Measurements from ENCODE around the gene ITK.

The ITK gene

GRCh38 chr5:157259699-157260098, 79.1 kb downstream of the ITK start:
- Histone ChIP-seq H3K9me3 (ENCODE audit: insufficient read depth, low read depth, low read length) (no peaks in the 10 kb centered on the region), H3K79me1 (ENCODE audit: low read length) (no peaks in the 10 kb centered on the region), H3K36me3 (ENCODE audit: control insufficient read depth in 1 of 2, insufficient read depth in 2 of 2, low read length in 2 of 2) (no peaks in the 10 kb centered on the region), H2BK12ac (ENCODE audit: low read length) (no peak overlapping the region), H3K14ac (ENCODE audit: low read length) (no peak overlapping the region), H2AFZ (ENCODE audit: insufficient read depth, low read length, poor library complexity) (no peak overlapping the region), H3K79me2 (ENCODE audit: control insufficient read depth, insufficient read depth, low read length, poor library complexity) (no peaks in the 10 kb centered on the region), H4K12ac (ENCODE audit: low read depth, low read length) (no peak overlapping the region), H3K27me3 (ENCODE audit: insufficient read depth, low read length) (peaks cover 2% of the 10 kb centered on the region), H3K27ac (ENCODE audit: low read depth, low read length) (no peak overlapping the region), H3K9ac (ENCODE audit: low read length) (no peak overlapping the region), H4K8ac (ENCODE audit: low read depth, low read length) (no peak overlapping the region), H3K4me2 (ENCODE audit: low read length) (no peak overlapping the region), H2BK5ac (ENCODE audit: low read depth, low read length, poor library complexity) (no peak overlapping the region), H3K18ac (ENCODE audit: low read length) (no peak overlapping the region), H4K91ac (ENCODE audit: low read depth, low read length) (no peak overlapping the region), H3K4ac (ENCODE audit: low read depth, low read length) (no peak overlapping the region), H2AK5ac (ENCODE audit: low read length) (no peak overlapping the region), H2BK120ac (ENCODE audit: insufficient read depth, low read length, poor library complexity) (no peak overlapping the region), H3K4me3 (ENCODE audit: low read depth, low read length) (no peak overlapping the region), H3K23ac (ENCODE audit: low read length) (no peak overlapping the region), H3K4me1 (ENCODE audit: control insufficient read depth in 1 of 2, insufficient read depth in 2 of 2, low read length in 2 of 2) (no peaks in the 10 kb centered on the region)
- no peak for DNase-seq
- no CpG with 5 or more reads among the region's 4 CpGs for WGBS (ENCODE audit: extremely low coverage, insufficient coverage, insufficient read length)

- H3K4me3 ChIP-seq (ENCODE audit: low read depth, low read length): no peak overlapping the region
- peaks cover 2% of the 10 kb centered on the region for H3K79me2 ChIP-seq (ENCODE audit: control insufficient read depth, insufficient read depth, low read length, poor library complexity)
- no peak overlapping the region for H3K23ac ChIP-seq (ENCODE audit: low read length)
- no peaks in the 10 kb centered on the region for H3K36me3 ChIP-seq (ENCODE audit: control insufficient read depth in 1 of 2, insufficient read depth in 2 of 2, low read length in 2 of 2)
- H2BK12ac ChIP-seq (ENCODE audit: low read length): no peak overlapping the region
- no peaks in the 10 kb centered on the region for H3K9me3 ChIP-seq (ENCODE audit: insufficient read depth, low read depth, low read length)
- no peak overlapping the region for H2BK120ac ChIP-seq (ENCODE audit: insufficient read depth, low read length, poor library complexity)
- no peak overlapping the region for H3K4me2 ChIP-seq (ENCODE audit: low read length)
- DNase-seq: no peak
- no peak overlapping the region for H3K27ac ChIP-seq (ENCODE audit: low read depth, low read length)
- H3K27me3 ChIP-seq (ENCODE audit: insufficient read depth, low read length): peaks cover 2% of the 10 kb centered on the region
- H2AK5ac ChIP-seq (ENCODE audit: low read length): no peak overlapping the region
- H3K14ac ChIP-seq (ENCODE audit: low read length): no peak overlapping the region
- no peak overlapping the region for H4K12ac ChIP-seq (ENCODE audit: low read depth, low read length)
- no peak overlapping the region for H2BK5ac ChIP-seq (ENCODE audit: low read depth, low read length, poor library complexity)
- H3K4ac ChIP-seq (ENCODE audit: low read depth, low read length): no peak overlapping the region
- H3K4me1 ChIP-seq (ENCODE audit: control insufficient read depth in 1 of 2, insufficient read depth in 2 of 2, low read length in 2 of 2): peaks cover 5 to 10% of the 10 kb centered on the region in 2 experiments
- H4K91ac ChIP-seq (ENCODE audit: low read depth, low read length): no peak overlapping the region
- WGBS (ENCODE audit: extremely low coverage, insufficient coverage, insufficient read length): no CpG with 5 or more reads among the region's 7 CpGs
- peaks cover 2% of the 10 kb centered on the region for H3K79me1 ChIP-seq (ENCODE audit: low read length)
- H2AFZ ChIP-seq (ENCODE audit: insufficient read depth, low read length, poor library complexity): no peak overlapping the region
- no peak overlapping the region for H3K18ac ChIP-seq (ENCODE audit: low read length)
- no peak overlapping the region for H4K8ac ChIP-seq (ENCODE audit: low read depth, low read length)
- H3K9ac ChIP-seq (ENCODE audit: low read length): no peak overlapping the region
These were observed 83.0 kb downstream of the ITK start for GRCh38 chr5:157263496-157264090.

- Histone ChIP-seq H2BK5ac (ENCODE audit: low read depth, low read length, poor library complexity) (no peak within 1 kb of the TSS), H3K4me2 (ENCODE audit: low read length) (peak within 1 kb of the TSS; percentile 98), H4K12ac (ENCODE audit: low read depth, low read length) (peak within 1 kb of the TSS; percentile 86), H3K27me3 (ENCODE audit: insufficient read depth, low read length) (peaks cover 2% of the 10 kb centered on the region), H2AFZ (ENCODE audit: insufficient read depth, low read length, poor library complexity) (peak within 1 kb of the TSS; percentile 99), H3K36me3 (ENCODE audit: control insufficient read depth in 1 of 2, insufficient read depth in 2 of 2, low read length in 2 of 2) (no peaks in the 10 kb centered on the region), H3K14ac (ENCODE audit: low read length) (no peak within 1 kb of the TSS), H3K4ac (ENCODE audit: low read depth, low read length) (no peak within 1 kb of the TSS), H4K8ac (ENCODE audit: low read depth, low read length) (peak within 1 kb of the TSS; percentile 84), H2AK5ac (ENCODE audit: low read length) (no peak within 1 kb of the TSS), H3K79me2 (ENCODE audit: control insufficient read depth, insufficient read depth, low read length, poor library complexity) (peaks cover 4% of the 10 kb centered on the region), H2BK12ac (ENCODE audit: low read length) (no peak within 1 kb of the TSS), H3K27ac (ENCODE audit: low read depth, low read length) (no peak within 1 kb of the TSS), H4K91ac (ENCODE audit: low read depth, low read length) (peak within 1 kb of the TSS; percentile 70), H3K23ac (ENCODE audit: low read length) (no peak within 1 kb of the TSS), H3K4me3 (ENCODE audit: low read depth, low read length) (peak within 1 kb of the TSS; percentile 79), H3K4me1 (ENCODE audit: control insufficient read depth in 1 of 2, insufficient read depth in 2 of 2, low read length in 2 of 2) (peaks cover 7 to 17% of the 10 kb centered on the region in 2 experiments), H3K79me1 (ENCODE audit: low read length) (peaks cover 3% of the 10 kb centered on the region), H3K9me3 (ENCODE audit: insufficient read depth, low read depth, low read length) (no peaks in the 10 kb centered on the region), H3K18ac (ENCODE audit: low read length) (peak within 1 kb of the TSS; percentile 72), H2BK120ac (ENCODE audit: insufficient read depth, low read length, poor library complexity) (peak within 1 kb of the TSS; percentile 63), H3K9ac (ENCODE audit: low read length) (no peak within 1 kb of the TSS)
- no CpG with 5 or more reads among the region's 58 CpGs for WGBS (ENCODE audit: extremely low coverage, insufficient coverage, insufficient read length)
- DNase-seq: peak; percentile 13 to 51
These were observed 85.2 kb downstream of the ITK start, which contains the start of gene CYFIP2 for GRCh38 chr5:157265714-157266285. Gene CYFIP2 (plus strand): TSS chr5:157266123. CDS start chr5:157285362, 19,239 bp downstream.

- Histone ChIP-seq H3K4me3 (ENCODE audit: low read depth, low read length) (peak overlapping the region; percentile 79), H3K9ac (ENCODE audit: low read length) (no peak overlapping the region), H4K8ac (ENCODE audit: low read depth, low read length) (no peak overlapping the region), H2AFZ (ENCODE audit: insufficient read depth, low read length, poor library complexity) (peak overlapping the region; percentile 89), H3K9me3 (ENCODE audit: insufficient read depth, low read depth, low read length) (no peaks in the 10 kb centered on the region), H3K79me2 (ENCODE audit: control insufficient read depth, insufficient read depth, low read length, poor library complexity) (peaks cover 4% of the 10 kb centered on the region), H3K4me2 (ENCODE audit: low read length) (peak overlapping the region; percentile 98), H3K23ac (ENCODE audit: low read length) (no peak overlapping the region), H3K79me1 (ENCODE audit: low read length) (peaks cover 3% of the 10 kb centered on the region), H4K91ac (ENCODE audit: low read depth, low read length) (no peak overlapping the region), H2BK120ac (ENCODE audit: insufficient read depth, low read length, poor library complexity) (no peak overlapping the region), H4K12ac (ENCODE audit: low read depth, low read length) (no peak overlapping the region), H3K27me3 (ENCODE audit: insufficient read depth, low read length) (peaks cover under 1% of the 10 kb centered on the region), H3K27ac (ENCODE audit: low read depth, low read length) (no peak overlapping the region), H3K4me1 (ENCODE audit: control insufficient read depth in 1 of 2, insufficient read depth in 2 of 2, low read length in 2 of 2) (peaks cover 7 to 17% of the 10 kb centered on the region in 2 experiments), H3K36me3 (ENCODE audit: control insufficient read depth in 1 of 2, insufficient read depth in 2 of 2, low read length in 2 of 2) (no peaks in the 10 kb centered on the region), H2BK5ac (ENCODE audit: low read depth, low read length, poor library complexity) (no peak overlapping the region), H2AK5ac (ENCODE audit: low read length) (no peak overlapping the region), H3K4ac (ENCODE audit: low read depth, low read length) (no peak overlapping the region), H2BK12ac (ENCODE audit: low read length) (no peak overlapping the region), H3K18ac (ENCODE audit: low read length) (no peak overlapping the region), H3K14ac (ENCODE audit: low read length) (no peak overlapping the region)
- DNase-seq: peak; percentile 25 to 36
- WGBS (ENCODE audit: extremely low coverage, insufficient coverage, insufficient read length): no CpG with 5 or more reads among the region's 62 CpGs
These were observed 85.8 kb downstream of the ITK start for GRCh38 chr5:157266286-157267007.

All from trophoblast cell (in vitro differentiated cells and primary cell).